ENCODE measurements around the gene LRRC71. TPM values are rescaled to one million over a fixed set of nuclear protein-coding genes. Genes with fewer than 3 reads are reported as not detected.

LRRC71 gene
- total and polyA plus RNA-seq, 2 of the 13 experiments (the other 11 are each of a cell fraction or from before 2014, with no cell fraction given), result not detected

- TF ChIP-seq FOXK1 (CRISPR knock-in tag; IDR thresholded peaks at IDR 0.05; ENCODE audit: borderline replicate concordance, low read depth), result peak; percentile 18; the same call in 1 of the 2 replicates
- TF ChIP-seq ZNF276 (CRISPR knock-in tag; IDR thresholded peaks at IDR 0.05; ENCODE audit: low read depth), result no peak
- no peak for TF ChIP-seq ZNF503 (CRISPR knock-in tag; IDR thresholded peaks at IDR 0.05)
- TF ChIP-seq NCOA2 (CRISPR knock-in tag; IDR thresholded peaks at IDR 0.05), result no peak
- TF ChIP-seq KLF6 (CRISPR knock-in tag; IDR thresholded peaks at IDR 0.05), result no peak
- TF ChIP-seq ZFP91 (CRISPR knock-in tag; IDR thresholded peaks at IDR 0.05; ENCODE audit: borderline replicate concordance), result peak; percentile 23; the same call in 1 of the 2 replicates
- TF ChIP-seq HMGXB4 (CRISPR knock-in tag; IDR thresholded peaks at IDR 0.05; ENCODE audit: borderline replicate concordance in 1 of 2, low read depth in 1 of 2), result peak; percentile 51 to 64; a peak in 2 of 4 replicates
- TF ChIP-seq ZNF260 (CRISPR knock-in tag; IDR thresholded peaks at IDR 0.05; ENCODE audit: borderline replicate concordance, low read depth), result no peak
- 0 out of 2 replicates have a peak, but pooled peaks have one; percentile 36 for TF ChIP-seq ZNF142 (CRISPR knock-in tag; IDR thresholded peaks at IDR 0.05)
These were observed 28.0 kb upstream of the LRRC71 start (continued) for GRCh38 chr1:156892190-156893047.

All from HepG2 (cell line).